Tibial artery (tissue), 4 donors: ENCODE data around the gene ZBTB18.
"Not testable (repeated sequence)": the region's sequence is repeated elsewhere in the genome, so short reads cannot be mapped to it uniquely, and the experiment has no call there.

Source experiments
- DNase-seq, 2 donors: peaks; one replicate each; pipeline ENCODE4 v3.0.0-alpha.2; 2019
- H3K27ac ChIP-seq, 2 donors: fragments of 200-600 bp; sonication (generic) in 1 of 2; 1 replicate in 1 of 2; 2 replicates in 1 of 2; pipeline ENCODE4 v1.5.1; 2018 to 2019; ENCODE audit warnings: mild to moderate bottlenecking in 1 of 2
- H3K27me3 ChIP-seq, 2 donors: fragments of 200-600 bp; sonication (generic) in 1 of 2; one replicate each; pipeline versions ENCODE4 v1.5.1 to v1.6.0; 2016 to 2019
- H3K36me3 ChIP-seq, 3 donors: fragments of 200-600 bp; sonication (generic) in 2 of 3; one replicate each; pipeline ENCODE4 v1.5.1; 2016 to 2019; ENCODE audit warnings: mild to moderate bottlenecking in 2 of 3
- H3K4me1 ChIP-seq, 4 donors: fragments of 200-600 bp; sonication (generic) in 2 of 4; 1 replicate in 3 of 4; 2 replicates in 1 of 4; pipeline ENCODE4 v1.5.1; 2016 to 2019
- H3K4me3 ChIP-seq, 2 donors: fragments of 200-600 bp; sonication (generic) in 1 of 2; 1 replicate in 1 of 2; 2 replicates in 1 of 2; pipeline ENCODE4 v1.5.1; 2018 to 2019; ENCODE audit warnings: mild to moderate bottlenecking in 2 of 2
- H3K9me3 ChIP-seq, 3 donors: fragments of 200-600 bp; sonication (generic) in 1 of 3; one replicate each; pipeline ENCODE4 v1.5.1; 2016 to 2019
- intact Hi-C: fragments of 100-400 bp; cut with DNase I; formaldehyde crosslinking; loops from one replicate; pipeline ENCODE4 v1.15.0; 2023; ENCODE audit warnings: low total_unique reads
- TF ChIP-seq, protein P1 (sequence below), 2 experiments: fragments of 200-600 bp in 1 of 2; fragments of 450-650 bp in 1 of 2; IDR thresholded peaks; one replicate each; pipeline ENCODE4 v1.5.1; 2017 to 2019; ENCODE audit warnings: antibody characterized with exemption in 2 of 2, mild to moderate bottlenecking in 1 of 2, moderate library complexity in 1 of 2

Gene ZBTB18

DNA sequence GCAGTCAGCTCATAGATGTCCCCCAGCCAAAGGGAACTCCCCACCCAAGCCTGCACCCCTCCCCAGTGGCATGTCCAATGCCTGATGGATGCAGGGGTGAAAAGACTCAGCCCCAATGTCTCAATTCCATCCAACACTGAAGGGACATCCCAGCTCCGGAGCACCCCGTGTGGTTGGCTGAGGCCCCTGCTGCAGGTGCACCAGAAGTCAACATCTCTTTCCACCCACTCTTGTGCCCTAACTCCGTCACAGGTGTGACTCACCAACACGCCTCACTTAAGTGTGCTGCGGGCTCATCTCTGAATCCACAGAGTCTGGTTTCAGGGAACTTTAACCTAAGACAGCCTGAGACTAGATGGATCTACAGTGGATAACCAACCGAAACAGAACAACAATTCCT, 40.9 kb upstream of the ZBTB18 start:
- intact Hi-C loops: no loop called here
- H3K27ac ChIP-seq: no peak overlapping the region
- H3K9me3 ChIP-seq: no peaks in the 10 kb centered on the region
- DNase-seq: no peak
- H3K36me3 ChIP-seq: no peaks in the 10 kb centered on the region
- peaks cover 0 to 8% (median 0%) of the 10 kb centered on the region in 4 donors for H3K4me1 ChIP-seq
- no peaks in the 10 kb centered on the region for H3K27me3 ChIP-seq
- TF ChIP-seq, protein P1, sequence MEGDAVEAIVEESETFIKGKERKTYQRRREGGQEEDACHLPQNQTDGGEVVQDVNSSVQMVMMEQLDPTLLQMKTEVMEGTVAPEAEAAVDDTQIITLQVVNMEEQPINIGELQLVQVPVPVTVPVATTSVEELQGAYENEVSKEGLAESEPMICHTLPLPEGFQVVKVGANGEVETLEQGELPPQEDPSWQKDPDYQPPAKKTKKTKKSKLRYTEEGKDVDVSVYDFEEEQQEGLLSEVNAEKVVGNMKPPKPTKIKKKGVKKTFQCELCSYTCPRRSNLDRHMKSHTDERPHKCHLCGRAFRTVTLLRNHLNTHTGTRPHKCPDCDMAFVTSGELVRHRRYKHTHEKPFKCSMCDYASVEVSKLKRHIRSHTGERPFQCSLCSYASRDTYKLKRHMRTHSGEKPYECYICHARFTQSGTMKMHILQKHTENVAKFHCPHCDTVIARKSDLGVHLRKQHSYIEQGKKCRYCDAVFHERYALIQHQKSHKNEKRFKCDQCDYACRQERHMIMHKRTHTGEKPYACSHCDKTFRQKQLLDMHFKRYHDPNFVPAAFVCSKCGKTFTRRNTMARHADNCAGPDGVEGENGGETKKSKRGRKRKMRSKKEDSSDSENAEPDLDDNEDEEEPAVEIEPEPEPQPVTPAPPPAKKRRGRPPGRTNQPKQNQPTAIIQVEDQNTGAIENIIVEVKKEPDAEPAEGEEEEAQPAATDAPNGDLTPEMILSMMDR (IDR thresholded peaks at IDR 0.05): no peak
- no peak overlapping the region for H3K4me3 ChIP-seq

DNA sequence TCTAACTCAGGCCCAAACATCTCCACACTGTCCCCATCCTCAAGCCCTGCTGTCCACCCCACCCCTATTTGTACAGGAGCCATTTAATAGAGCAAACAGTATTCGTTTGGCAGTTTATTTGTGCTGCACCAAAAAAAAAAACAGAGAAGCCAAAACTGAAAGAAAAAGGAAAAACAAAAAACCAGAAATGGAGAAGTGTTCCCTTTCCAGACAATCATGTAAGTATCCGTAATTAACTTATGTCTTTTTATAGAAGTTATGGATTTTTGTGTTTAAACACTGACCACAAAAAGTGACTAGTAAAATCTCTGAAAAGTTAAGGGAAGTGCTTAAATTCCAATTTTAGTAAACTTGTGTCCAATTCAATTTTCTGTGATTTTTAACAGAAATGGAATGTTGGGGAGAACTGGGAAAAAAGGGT, 40.4 kb upstream of the ZBTB18 start:
- peaks cover 0 to 8% (median 0%) of the 10 kb centered on the region in 4 donors for H3K4me1 ChIP-seq
- TF ChIP-seq, protein P1 (IDR thresholded peaks at IDR 0.05): no peak
- H3K27me3 ChIP-seq: no peaks in the 10 kb centered on the region
- DNase-seq: no peak
- no peak overlapping the region for H3K4me3 ChIP-seq
- H3K27ac ChIP-seq: no peak overlapping the region
- H3K36me3 ChIP-seq: no peaks in the 10 kb centered on the region
- no peaks in the 10 kb centered on the region for H3K9me3 ChIP-seq
- intact Hi-C loops: no loop called here

- Histone ChIP-seq H3K27me3 (no peaks in the 10 kb centered on the region), H3K27ac (no peak overlapping the region), H3K4me3 (no peak overlapping the region), H3K9me3 (no peaks in the 10 kb centered on the region), H3K36me3 (no peaks in the 10 kb centered on the region), H3K4me1 (peaks cover 0 to 8% (median 0%) of the 10 kb centered on the region in 4 donors)
- TF ChIP-seq, protein P1 (IDR thresholded peaks at IDR 0.05): no peak
- intact Hi-C loops: no loop called here
- no peak for DNase-seq
These were observed 39.8 kb upstream of the ZBTB18 start for GRCh38 chr1:244011271-244011670.

DNA sequence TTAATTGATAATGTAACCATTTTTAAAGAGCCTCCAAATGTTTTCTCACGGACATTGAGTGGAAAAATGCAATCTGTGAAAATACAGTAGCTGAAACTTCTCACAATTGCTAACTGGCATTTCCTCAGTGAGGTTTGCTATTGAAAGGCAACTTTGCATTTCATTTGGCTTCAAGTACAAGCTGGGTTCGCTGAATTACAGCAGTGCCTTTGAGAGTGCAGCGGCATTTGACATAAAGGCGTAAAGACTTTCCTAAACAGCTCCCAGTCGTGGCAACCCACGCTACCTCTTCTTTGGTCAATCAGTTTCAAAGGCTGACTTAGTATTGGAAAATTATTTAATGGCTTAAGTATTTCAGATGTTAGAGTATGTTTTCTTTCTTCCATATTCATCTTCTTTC, 39.3 kb upstream of the ZBTB18 start:
- Histone ChIP-seq H3K4me3 (no peak overlapping the region), H3K9me3 (no peaks in the 10 kb centered on the region), H3K27ac (no peak overlapping the region), H3K36me3 (no peaks in the 10 kb centered on the region), H3K27me3 (no peaks in the 10 kb centered on the region), H3K4me1 (peaks cover 0 to 8% (median 0%) of the 10 kb centered on the region in 4 donors)
- no peak for DNase-seq
- intact Hi-C loops: no loop called here
- TF ChIP-seq, protein P1 (IDR thresholded peaks at IDR 0.05): no peak

GRCh38 chr1:244012202-244012601, 38.9 kb upstream of the ZBTB18 start:
- Histone ChIP-seq H3K36me3 (no peaks in the 10 kb centered on the region), H3K27me3 (no peaks in the 10 kb centered on the region), H3K9me3 (no peaks in the 10 kb centered on the region), H3K4me1 (peaks cover 0 to 8% (median 0%) of the 10 kb centered on the region in 4 donors), H3K27ac (no peak overlapping the region), H3K4me3 (no peak overlapping the region)
- DNase-seq: no peak
- intact Hi-C loops: no loop called here
- TF ChIP-seq, protein P1 (IDR thresholded peaks at IDR 0.05): no peak

DNA sequence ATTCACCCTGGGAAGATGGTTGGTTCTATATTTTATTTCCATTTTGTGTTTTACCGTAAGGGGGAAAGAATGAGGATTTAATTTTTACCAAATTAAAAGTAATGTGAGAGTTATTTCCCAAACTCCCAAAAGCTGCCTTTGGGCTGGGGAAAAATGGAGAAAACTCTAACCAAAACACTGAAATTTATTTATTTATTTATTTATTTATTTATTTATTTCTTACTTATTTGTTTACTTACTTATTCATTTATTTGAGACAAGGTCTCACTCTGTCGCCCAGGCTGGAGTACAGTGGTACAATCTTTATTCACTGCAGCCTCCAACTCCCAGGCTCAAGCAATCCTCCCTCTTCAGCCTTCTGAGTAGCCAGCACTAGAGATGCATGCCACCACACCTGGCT, 38.0 kb upstream of the ZBTB18 start:
- Histone ChIP-seq H3K9me3 (no peaks in the 10 kb centered on the region), H3K27me3 (no peaks in the 10 kb centered on the region), H3K36me3 (no peaks in the 10 kb centered on the region), H3K4me1 (peaks cover 0 to 8% (median 0%) of the 10 kb centered on the region in 4 donors), H3K4me3 (no peak overlapping the region), H3K27ac (no peak overlapping the region)
- no peak for DNase-seq
- intact Hi-C loops: no loop called here
- TF ChIP-seq, protein P1 (IDR thresholded peaks at IDR 0.05): no peak

DNA sequence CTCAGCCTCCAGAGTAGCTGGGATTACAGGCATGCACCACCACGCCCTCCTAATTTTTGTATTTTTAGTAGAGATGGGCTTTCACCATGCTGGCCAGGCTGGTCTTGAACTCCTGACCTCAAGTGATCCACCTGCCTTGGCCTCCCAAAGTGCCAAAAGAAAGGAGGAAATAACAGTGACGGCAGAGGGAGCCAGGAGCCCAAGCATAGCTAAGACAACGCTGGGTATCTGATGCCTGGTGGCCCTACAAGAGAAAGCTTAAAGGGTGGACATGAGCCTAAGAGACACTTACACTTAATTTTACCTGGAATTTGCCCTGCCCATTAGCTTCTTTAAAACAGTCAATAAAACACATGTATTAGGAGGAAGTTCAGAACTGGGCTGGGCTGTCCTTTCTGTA, 36.2 kb upstream of the ZBTB18 start:
- H3K36me3 ChIP-seq, H3K4me3 ChIP-seq, intact Hi-C loops, H3K9me3 ChIP-seq, DNase-seq, H3K27ac ChIP-seq, H3K4me1 ChIP-seq, H3K27me3 ChIP-seq: not testable (repeated sequence)
